Ureter (tissue), 1 donor: ENCODE data around the gene CADPS2. TPM values are rescaled to one million over a fixed set of nuclear protein-coding genes. Genes with fewer than 3 reads are reported as not detected.
"Not testable (repeated sequence)": the region's sequence is repeated elsewhere in the genome, so short reads cannot be mapped to it uniquely, and the experiment has no call there.

Experiments
- DNase-seq: peaks from one replicate; pipeline ENCODE4 v3.0.0-alpha.2; 2020; ENCODE audit warnings: low spot score
- total RNA-seq: library from RNA; stranded (reverse); gene quantifications from one replicate; pipeline ENCODE4 v1.2.4, GENCODE V29; 2023
- donor health status: DM: yes; HTN: yes; CAD: no.

Gene CADPS2
- total RNA-seq, 1 donor from 2014 or later, result 25.8 TPM

DNA sequence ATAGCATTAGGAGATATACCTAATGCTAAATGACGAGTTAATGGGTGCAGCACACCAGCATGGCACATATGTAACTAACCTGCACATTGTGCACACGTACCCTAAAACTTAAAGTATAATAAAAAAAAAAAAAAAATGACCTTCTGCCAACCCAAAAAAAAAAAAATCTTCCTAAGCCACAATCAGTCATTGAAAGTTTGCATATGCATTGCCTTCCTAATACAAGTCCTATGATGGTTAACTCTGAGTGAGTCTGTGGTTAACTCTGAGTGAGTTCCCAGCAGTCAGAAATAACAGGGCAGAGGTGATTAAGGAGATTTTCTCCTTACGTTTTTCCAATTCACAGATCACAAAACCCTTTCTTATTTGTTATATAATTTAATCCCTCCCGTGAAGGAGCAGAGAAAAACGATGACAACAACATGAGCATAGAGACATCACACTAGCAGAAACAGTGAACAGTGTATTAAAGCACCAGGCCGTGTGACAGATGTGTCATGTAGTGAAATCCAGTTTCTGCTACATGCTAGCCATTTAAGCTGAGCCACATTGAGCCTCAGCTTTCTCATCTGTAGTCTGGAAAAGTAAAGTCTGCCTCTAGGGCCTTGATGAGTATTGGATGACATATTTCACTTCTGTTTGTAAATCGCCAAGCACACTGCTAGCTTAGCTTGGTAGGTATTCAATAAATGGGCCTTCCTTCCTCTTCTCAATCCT, 176.2 kb downstream of the CADPS2 start:
- DNase-seq, result no peak

DNA sequence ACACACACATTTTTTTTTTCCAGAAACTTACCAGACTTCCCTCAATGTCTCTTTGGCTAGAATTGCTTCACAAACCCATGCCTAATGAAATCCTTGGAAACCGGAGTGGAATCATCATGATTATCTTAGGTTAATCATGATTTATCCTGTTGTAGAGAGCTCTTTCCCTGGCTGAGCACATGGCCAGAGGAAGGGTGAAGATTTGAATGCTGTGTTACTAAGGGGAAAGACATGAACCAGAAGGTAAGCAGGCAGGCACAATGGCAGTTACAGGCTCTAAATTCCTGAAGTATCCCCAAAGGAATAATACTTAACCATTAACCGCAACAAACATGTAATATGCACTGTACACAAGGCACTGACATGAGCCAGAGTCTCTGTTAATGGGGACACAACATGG, 179.4 kb downstream of the CADPS2 start:
- no peak for DNase-seq

DNA sequence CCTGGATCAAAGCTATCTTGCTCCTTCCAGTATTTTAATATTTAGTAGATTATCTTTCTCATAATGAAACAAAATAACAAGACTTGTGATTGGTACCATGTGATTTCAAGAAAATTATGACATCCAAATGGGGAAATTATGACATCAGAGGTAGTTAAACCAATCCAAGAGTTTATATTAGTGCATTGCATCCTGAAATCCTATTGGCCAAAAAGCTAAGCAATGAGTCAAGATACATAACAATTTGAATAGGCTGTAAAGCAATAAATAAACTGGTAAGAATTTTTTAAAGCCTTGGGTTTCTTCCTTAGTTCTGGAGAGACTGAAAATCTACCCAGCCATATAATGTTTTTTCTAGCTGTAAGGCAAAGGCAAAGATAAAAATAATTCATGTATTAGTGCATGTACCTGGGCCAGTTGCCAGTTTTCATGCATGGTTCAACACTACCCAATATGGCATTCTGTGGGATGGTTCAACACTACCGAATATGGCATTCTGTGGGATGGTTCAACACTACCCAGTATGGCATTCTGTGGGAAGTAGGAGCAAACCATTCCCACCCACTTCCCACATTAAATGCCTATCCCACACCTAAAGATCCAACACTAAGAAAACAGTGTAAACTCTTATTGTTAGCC, 183.3 kb downstream of the CADPS2 start, which contains the start of gene RNF148:
RNF148 (minus strand) TSS at position 51 of the 639 bp plus-strand sequence. CDS start 172 bp downstream, outside the sequence.
- no peak for DNase-seq

DNA sequence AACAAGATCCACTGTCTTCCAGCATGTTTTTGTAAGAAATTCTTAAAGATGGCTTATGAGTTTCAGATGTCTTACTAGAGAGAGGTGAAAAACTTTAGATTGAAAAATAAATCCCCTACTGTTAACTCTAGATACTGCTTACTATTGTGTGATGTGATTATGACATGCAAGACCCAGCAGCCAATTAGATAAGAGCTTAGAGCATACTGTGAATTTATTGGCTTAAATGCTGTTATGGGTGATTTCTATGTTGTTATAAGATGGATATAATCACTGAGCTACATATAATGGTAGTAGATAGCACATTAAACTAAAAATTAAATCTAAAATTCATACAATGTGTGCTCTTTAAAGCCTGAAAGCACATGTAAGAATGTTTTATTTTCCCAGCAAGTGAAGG, 187.2 kb downstream of the CADPS2 start, which contains the start of gene RNF133:
RNF133 (minus strand) TSS at position 101 of the 400 bp plus-strand sequence. CDS start 199 bp downstream, outside the sequence.
- DNase-seq, result no peak

DNA sequence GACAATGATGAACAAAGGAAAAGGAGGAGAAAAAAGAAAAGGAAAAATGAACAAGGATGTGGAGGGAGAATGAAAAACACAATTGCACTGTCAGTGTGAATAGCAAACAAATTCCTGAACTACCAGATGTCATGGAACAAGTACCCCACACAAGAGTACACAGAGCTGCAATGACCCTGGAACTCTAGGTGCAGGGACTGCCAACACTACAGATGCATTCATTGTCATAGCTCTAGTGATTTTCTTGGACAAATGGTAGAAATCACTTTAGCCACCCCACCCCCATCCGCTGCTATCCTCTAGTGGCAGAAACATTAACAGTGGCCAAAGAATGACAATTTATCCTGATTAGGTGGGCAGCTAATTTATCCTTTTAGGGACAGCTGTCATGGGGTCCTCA, 190.4 kb downstream of the CADPS2 start:
- DNase-seq, result no peak

DNA sequence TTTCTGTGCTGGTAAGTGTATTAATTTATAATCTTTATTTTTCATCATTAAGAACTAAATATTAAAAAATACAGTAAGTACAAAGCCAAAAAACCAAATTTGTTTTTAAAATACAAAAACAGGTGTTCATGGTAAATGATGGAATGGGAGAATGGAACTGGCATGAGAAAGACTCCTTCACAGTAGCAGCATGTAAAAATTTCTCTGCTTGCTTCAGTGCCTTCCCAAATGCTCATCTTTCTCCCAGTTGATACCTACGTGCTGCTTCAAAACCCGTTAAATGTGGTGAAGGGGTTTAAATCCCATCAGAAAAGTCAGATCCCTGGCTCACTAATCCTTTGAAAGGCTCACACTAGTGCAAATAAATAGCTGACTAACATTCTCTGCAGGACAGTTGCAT, 191.6 kb downstream of the CADPS2 start:
- DNase-seq, result no peak

DNA sequence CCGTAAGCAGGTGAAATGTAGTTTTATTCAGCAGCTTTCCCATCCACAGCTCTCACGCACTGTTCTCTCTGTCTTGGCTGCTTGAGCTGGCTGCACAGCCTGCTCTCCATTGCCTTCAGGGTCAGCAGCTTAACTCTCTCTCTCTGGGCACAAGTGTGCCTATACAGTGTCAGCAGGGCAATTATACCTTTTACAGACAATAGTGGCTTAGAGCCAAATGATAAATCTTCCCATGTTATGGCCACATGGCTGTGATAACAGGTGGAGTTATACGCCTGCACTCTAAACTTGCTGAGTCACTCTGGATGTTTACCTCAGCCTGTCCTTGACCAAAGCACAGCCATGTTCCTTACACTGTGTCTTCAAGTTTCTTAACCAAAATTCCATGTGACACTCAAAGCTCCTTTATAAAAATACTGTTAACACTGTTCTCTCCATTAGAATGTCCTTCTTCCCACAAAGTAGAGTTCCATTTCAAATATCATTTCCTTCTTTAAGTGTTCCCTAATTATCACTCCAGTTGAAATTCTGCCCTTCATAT, 193.4 kb downstream of the CADPS2 start:
- DNase-seq, result no peak

DNA sequence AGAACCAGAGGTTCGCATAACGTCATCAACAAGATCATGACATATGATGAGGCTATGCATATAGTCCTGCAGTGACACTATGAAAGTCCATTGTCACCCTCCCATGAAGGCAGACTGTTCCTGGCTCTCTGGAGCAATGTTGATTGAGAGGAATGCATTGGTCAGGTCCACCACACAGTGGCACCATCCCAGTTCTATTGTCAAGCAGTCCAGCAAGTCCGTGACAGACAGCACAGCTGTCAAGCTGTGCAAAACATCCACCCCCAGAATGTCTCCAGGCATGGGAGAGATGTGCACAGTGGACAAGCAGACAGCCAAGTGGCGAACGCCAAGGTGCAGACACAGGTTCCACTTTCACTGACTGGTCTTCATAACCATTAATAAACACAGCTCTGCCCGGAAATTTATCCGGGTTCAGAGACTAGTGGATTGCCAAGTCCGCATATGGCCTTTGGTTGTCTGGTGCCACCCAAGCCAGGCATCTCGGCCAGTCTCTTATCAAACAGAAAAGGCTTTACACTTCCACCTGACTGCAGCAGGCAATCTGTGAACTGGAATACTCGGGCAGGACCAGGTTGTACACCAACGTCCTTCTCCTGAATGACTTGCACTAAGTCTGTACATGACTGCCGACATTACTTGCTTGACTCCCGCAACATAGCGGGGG, 194.6 kb downstream of the CADPS2 start:
- DNase-seq, result no peak

DNA sequence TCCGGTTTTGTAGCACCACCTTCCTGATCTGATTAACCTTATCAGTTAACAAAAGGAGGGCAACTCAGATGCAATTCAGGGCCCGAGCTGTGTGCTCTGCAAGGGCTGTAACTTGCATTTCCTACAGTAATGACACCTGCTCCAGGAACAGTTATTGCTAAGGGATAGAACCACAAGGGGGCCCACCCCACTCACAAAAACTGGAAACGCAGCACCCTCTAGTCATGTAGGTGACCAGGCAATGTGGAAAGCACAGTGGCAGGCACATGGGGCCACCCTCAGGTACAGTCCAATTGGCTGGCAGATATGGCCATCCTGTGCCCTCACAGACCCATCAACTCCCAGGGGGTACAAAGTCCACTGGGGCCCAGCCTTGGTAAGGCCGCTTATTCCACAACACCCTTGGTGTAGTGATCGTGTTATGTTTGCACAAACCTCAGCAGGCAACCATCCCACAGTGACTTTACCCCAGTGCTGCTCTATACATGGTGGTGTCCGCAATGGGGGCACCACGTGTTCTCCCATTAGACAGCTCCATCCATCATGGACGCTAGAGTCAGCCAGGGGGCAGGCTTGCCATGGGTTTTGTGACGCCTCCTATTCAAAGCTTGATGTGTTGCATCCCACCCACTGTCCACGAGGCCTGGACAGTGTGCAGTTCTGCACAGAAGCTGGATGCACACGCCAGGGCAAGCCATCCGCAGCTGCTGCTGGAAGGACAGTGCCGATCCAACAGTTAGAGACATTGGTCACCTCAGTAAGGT, 196.7 kb downstream of the CADPS2 start:
- no peak for DNase-seq

DNA sequence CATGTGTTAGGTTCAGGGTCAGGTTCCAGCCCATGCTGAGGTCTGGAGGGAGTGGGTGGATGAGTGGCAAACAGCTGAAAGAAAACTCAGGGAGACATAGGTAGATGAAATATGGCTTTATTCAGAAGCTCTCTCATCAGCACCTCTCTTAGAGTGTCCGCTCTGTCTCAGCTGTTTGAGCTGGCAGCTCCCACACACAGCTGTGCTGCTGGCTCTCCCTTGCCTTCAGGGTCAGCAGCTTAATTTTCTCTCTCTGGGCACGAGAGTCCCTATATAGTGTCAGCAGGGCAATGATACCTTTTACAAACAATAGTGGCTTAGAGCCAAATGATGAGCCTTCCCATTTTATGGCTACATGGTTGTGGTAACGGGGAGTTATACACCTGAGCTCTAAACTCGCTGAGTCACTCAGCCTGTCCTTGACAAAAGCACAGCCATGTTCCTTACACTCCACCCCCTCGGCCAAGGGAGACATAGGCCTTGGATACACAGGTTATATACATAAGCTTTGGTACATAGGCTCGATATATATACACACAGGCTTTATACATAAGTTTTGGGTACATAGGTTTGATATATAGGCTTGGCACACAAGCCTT, 197.8 kb downstream of the CADPS2 start:
- no peak for DNase-seq

DNA sequence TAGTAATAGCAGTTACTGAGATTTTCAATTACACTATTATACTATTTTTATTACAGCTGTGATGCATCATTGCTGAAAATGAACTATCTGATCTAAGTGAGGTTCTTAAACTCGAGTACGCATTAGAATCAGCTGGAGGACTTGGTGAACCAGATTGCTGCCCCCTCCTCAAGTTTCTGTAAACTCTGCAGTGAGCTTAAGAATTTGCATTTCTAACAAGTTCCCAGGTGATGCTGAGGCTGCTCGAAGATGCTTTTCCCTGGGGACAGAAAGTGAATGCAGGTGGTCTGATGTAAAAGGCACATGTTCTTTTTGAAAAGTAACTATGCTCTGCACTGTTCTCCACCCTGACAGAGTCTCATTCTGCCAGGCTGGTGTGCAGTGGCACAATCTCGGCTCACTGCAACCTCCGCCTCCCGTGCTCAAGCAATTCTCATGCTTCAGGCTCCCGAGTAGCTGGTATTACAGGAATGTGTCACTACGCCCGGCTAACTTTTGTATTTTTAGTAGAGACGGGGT, 199.8 kb downstream of the CADPS2 start:
- no peak for DNase-seq

DNA sequence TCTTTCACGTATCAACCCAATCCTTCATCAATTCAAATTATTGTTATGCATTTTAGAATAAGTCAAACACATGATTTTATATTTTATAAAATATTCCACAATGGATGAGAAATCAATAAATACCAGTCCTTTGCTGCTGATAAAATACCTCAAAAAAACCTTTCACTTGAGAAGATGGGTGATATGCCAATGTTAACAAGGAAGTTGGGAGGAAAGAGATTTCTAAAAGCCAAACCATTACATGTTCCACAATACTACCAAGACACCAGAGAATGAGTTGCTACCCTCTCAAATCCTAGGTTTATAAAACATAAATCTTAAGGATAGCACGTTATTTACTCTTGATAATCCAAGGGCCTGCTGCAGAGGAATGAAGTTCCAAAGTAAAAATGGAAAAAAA, 201.8 kb downstream of the CADPS2 start:
- no peak for DNase-seq

DNA sequence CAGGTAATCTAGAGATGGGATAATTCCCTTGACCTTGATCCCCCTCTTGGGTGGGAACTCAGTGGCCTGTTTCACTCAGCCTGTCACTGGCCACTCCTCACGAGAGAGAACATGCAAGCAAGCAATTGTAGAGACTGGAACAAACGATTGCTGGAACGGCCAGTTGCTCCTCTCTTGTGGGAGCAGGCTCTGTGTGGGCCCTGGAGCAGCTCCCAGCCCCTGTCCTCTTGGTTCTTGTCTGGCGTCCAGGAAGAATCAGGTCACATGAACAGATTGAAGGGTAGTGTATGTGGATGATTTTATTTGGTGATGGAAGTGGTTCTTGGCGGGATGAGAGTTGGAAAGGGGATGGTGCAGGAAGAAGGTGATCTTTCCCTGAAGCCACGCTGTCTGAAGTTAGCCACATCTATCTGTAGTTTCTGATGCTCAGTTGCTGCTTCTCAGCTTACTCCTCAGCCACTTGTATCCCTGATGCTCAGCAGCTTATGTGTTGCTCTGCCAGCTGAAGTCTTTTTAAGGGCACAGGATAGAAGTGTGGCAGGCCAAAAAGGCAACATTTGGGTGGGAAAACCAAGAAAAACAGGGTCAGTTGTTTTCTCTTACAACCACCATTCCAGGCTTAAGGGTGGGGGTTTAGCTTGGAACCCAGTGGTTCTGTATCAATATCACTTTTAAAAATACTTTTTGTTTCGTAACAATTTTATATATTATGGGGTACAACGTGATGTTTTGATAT, 203.3 kb downstream of the CADPS2 start:
- DNase-seq, result no peak

DNA sequence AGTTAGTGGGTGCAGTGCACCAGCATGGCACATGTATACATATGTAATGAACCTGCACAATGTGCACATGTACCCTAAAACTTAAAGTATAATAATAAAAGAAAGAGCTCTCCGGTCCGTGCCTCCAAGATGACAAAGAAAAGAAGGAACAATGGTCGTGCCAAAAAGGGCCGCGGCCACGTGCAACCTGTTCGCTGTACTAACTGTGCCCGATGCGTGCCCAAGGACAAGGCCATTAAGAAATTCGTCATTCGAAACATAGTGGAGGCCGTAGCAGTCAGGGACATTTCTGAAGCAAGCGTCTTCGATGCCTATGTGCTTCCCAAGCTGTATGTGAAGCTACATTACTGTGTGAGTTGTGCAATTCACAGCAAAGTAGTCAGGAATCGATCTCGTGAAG, 205.1 kb downstream of the CADPS2 start:
- DNase-seq, result not testable (repeated sequence)

DNA sequence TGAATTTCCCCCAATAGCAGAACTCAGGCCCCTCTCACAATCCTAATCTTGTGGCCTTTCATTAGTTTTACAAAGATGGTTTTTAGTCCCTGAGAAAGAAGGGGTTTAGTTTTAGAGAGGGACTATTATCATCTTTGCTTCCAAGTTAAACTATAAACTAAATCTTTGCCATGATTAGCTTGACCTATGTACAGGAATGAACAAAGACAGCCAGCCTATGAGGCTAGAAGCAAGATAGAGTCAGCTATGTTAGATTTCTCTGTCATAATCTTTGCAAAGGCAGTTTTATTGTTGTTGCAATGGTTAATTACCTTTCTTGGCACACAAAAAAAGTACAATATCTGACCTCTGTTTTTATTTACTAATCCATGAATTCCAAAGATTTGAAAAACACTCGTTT, 206.4 kb downstream of the CADPS2 start:
- no peak for DNase-seq

DNA sequence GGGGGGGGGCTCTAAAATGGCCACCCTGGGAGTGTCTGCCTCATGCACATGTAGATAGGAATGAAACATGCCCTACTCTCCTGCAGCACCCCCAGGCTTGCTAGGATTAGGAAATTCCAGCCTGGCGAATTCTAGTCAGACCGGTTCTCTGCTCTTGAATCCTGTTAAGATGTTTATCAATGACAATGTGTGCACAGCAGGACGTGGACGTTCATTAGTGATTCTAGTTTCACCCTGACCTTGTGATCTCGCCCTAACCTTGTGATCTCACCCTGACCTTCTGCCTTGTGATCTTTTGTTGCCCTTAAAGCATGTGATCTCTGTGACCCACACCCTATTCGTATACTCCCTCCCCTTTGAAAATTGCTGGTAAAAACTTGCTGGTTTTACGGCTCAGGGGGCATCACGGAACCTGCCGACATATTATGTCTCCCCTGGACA, 207.0 kb downstream of the CADPS2 start:
- not testable (repeated sequence) for DNase-seq

DNA sequence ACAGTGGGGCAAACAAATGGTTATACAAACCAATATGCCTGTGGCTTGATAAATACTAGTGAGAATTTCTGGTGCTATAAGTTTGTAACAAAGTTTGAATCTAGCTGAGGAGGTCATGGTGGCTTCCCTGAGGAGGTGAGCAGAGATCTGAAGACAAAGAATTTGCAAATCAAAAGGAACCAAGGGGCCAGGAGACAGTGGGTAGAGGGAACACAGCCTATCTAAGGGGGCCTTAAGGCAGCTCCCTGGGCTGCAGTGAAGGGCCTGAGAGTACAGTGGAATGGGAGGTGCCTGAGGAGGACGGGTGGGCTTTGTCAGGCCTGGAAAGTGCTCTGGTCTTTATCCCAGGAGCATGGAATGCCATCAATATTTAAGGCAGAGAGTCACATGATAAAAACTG, 209.1 kb downstream of the CADPS2 start:
- no peak for DNase-seq

DNA sequence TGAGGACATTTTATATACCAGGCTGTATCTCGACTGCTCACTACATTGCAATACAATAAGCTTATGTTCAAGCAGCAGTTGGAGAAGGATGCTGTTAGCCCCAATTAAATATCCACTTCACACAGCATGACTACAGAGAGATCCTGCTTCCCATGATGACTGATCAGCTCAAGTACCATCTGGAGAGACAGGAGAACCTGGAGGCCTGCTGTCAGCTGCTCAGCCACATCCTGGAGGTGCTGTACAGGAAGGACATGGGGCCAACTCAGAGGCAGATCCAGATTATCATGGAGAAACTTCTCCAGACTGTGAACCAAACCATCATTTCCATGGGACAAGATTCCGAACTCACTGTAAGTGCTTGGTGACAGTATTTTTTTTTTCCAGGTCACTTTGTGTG, 209.8 kb downstream of the CADPS2 start:
- DNase-seq, result no peak

DNA sequence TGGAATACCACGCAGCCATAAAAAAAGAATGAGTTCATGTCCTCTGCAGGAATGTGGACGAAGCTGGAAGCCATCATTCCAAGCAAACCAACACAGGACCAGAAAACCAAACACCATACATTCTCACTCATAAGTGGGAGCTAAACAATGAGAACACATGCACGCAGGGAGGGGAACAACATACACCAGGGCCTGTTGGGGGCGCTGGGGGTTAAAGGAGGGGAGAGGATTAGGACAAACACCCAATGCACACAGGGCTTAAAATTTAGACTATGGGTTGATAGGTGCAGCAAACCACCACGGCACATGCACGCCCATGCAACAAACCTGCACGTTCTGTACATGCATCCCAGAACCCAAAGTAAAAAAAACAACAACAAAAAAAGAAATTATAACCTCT, 210.6 kb downstream of the CADPS2 start:
- DNase-seq, result no peak

DNA sequence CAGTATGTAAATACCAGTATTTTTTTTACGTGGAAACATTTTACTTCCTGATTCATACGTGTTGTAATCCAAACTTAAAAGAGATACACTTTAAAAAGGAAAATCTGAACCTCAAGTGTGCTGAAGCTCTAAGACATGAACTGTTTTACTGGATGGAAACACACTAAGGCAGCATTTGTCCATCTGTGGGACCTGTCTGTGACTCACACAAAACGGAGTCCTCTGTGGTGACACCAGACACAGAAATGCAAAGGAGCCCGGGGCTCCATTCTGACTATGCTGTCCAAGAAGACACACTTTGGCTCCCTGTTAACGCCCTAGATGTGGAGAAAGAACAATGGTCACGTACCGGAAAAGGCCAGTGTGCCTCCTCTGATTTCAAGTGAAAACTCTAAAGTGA, 211.2 kb downstream of the CADPS2 start:
- DNase-seq, result no peak
